BE2C (cell line): ENCODE data around the gene GRIA2.

Experiments used
- DNase-seq: peaks from one replicate; pipeline ENCODE4 v3.0.0-alpha.2; 2020
- H3K27me3 ChIP-seq: fragments of 250-450 bp; sonication (Bioruptor Pico); 2 replicates; pipeline ENCODE4 v1.5.1; 2020; ENCODE audit warnings: mild to moderate bottlenecking
- H3K36me3 ChIP-seq: fragments of 250-450 bp; sonication (Bioruptor Pico); 2 replicates; pipeline ENCODE4 v1.5.1; 2020; ENCODE audit warnings: mild to moderate bottlenecking
- H3K4me1 ChIP-seq: fragments of 250-450 bp; sonication (Bioruptor Pico); 2 replicates; pipeline ENCODE4 v1.5.1; 2020
- H3K4me3 ChIP-seq: 2 replicates; pipeline ENCODE4 v1.5.1; 2011; ENCODE audit warnings: low read depth, low read length
- H3K9me3 ChIP-seq: fragments of 250-450 bp; sonication (Bioruptor Pico); 2 replicates; pipeline ENCODE4 v1.5.1; 2020
- TF ChIP-seq, protein P1 (sequence below): IDR thresholded peaks from 2 replicates; pipeline ENCODE4 v1.5.1; 2012; ENCODE audit warnings: mild to moderate bottlenecking, low read depth, low read length

The GRIA2 gene

DNA sequence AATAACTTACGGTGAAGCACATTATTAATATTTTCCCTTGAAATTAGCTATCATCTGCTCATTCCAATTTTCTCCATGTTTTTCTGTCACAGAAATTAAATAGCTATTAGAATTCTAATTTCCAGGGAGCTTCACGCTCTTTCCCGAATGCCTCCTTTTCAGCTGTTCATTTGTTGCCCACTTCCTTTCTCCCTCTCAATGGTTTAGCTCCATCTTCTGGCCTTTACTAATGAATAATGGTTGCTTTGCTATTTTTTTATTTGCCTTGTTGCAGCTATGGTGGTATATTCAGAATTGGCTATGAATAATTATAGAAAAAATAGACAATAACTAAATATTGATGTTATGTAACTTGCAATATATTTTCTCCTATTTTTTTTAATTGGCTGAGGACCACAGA is 70.5 kb downstream of the GRIA2 start:
- DNase-seq: no peak
- TF ChIP-seq, protein P1, sequence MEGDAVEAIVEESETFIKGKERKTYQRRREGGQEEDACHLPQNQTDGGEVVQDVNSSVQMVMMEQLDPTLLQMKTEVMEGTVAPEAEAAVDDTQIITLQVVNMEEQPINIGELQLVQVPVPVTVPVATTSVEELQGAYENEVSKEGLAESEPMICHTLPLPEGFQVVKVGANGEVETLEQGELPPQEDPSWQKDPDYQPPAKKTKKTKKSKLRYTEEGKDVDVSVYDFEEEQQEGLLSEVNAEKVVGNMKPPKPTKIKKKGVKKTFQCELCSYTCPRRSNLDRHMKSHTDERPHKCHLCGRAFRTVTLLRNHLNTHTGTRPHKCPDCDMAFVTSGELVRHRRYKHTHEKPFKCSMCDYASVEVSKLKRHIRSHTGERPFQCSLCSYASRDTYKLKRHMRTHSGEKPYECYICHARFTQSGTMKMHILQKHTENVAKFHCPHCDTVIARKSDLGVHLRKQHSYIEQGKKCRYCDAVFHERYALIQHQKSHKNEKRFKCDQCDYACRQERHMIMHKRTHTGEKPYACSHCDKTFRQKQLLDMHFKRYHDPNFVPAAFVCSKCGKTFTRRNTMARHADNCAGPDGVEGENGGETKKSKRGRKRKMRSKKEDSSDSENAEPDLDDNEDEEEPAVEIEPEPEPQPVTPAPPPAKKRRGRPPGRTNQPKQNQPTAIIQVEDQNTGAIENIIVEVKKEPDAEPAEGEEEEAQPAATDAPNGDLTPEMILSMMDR: peak; percentile 28
- Histone ChIP-seq H3K36me3 (no peaks in the 10 kb centered on the region), H3K4me1 (no peaks in the 10 kb centered on the region), H3K9me3 (no peaks in the 10 kb centered on the region), H3K4me3 (no peak overlapping the region), H3K27me3 (no peaks in the 10 kb centered on the region)

DNA sequence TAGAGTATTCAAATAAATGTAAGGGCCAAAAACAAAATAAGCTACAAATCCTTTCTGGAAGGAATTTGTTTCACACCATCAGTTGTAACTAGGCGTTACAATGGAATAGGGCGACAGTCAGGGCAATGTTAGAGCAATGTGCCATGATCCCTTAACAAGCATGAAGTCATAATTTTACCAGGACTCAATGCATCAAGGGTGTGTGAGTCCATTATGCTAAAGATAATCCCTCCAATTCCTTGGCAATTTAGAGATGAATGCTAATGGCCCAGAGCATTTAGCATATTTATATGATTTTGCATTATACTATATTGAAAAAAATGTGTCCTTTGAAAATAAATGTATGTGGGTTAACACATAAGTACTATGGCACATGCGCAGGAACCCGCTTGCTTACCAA is 73.1 kb downstream of the GRIA2 start:
- no peak for DNase-seq
- Histone ChIP-seq H3K4me3 (no peak overlapping the region), H3K9me3 (no peaks in the 10 kb centered on the region), H3K27me3 (no peaks in the 10 kb centered on the region), H3K36me3 (no peaks in the 10 kb centered on the region), H3K4me1 (no peaks in the 10 kb centered on the region)
- TF ChIP-seq, protein P1: no peak

DNA sequence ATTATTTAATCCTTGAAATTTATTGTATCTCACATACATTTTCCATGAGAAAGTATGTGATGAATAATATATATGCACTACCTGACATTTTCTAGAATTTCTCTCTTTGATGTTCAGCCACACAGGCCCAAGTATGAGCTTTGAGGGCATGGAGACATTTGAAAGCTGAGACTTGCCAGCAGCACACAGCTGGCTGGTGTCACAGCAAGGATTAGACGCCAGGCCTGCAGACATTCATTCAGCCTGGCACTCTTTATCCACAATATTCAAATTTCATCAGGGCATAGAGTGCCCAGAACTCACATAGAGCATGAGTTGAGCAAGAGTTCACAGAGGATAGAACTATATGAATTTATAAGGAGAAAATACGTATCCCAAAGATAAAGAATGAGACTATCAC is 74.0 kb downstream of the GRIA2 start:
- TF ChIP-seq, protein P1: no peak
- H3K9me3 ChIP-seq: no peaks in the 10 kb centered on the region
- no peaks in the 10 kb centered on the region for H3K36me3 ChIP-seq
- no peaks in the 10 kb centered on the region for H3K4me1 ChIP-seq
- no peak for DNase-seq
- H3K4me3 ChIP-seq: no peak overlapping the region
- no peaks in the 10 kb centered on the region for H3K27me3 ChIP-seq

DNA sequence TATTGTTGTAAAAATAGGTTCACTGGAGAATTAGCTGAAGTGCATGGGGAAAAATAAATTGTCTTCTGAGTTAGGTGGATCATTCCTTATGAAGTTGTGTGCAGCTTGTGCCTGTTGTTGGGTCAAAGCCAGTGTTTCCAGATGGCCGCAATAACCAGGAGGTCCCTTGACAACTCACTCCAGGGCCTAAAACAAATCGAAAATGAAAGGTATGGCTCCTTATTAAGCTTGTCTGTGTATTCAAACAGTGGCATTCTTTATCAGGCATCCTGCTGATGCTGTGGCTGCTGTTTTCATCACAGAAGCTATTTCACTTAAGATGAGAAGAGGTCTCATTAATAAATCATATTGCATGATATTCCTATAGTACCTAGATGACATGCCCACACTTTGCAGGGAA is 80.2 kb downstream of the GRIA2 start:
- H3K4me3 ChIP-seq: no peak overlapping the region
- H3K36me3 ChIP-seq: no peaks in the 10 kb centered on the region
- no peak for DNase-seq
- H3K4me1 ChIP-seq: no peaks in the 10 kb centered on the region
- TF ChIP-seq, protein P1: no peak
- no peaks in the 10 kb centered on the region for H3K9me3 ChIP-seq
- H3K27me3 ChIP-seq: peaks cover 5% of the 10 kb centered on the region

DNA sequence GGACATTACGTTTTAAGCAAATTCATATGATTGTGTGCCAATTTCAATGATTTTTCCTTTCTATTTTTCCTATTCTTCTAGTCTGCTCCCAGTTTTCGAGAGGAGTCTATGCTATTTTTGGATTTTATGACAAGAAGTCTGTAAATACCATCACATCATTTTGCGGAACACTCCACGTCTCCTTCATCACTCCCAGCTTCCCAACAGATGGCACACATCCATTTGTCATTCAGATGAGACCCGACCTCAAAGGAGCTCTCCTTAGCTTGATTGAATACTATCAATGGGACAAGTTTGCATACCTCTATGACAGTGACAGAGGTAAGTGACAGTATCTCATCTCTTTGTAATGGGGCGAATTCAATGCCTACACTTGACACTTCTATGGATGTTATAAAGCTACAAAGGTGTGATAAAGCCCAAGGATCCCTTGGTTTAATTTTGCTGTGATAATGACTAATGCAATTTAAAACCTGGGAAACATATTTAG is 83.0 kb downstream of the GRIA2 start:
- peaks cover 5% of the 10 kb centered on the region for H3K27me3 ChIP-seq
- TF ChIP-seq, protein P1: no peak
- H3K9me3 ChIP-seq: no peaks in the 10 kb centered on the region
- no peak for DNase-seq
- H3K4me3 ChIP-seq: no peak overlapping the region
- H3K4me1 ChIP-seq: no peaks in the 10 kb centered on the region
- no peaks in the 10 kb centered on the region for H3K36me3 ChIP-seq

DNA sequence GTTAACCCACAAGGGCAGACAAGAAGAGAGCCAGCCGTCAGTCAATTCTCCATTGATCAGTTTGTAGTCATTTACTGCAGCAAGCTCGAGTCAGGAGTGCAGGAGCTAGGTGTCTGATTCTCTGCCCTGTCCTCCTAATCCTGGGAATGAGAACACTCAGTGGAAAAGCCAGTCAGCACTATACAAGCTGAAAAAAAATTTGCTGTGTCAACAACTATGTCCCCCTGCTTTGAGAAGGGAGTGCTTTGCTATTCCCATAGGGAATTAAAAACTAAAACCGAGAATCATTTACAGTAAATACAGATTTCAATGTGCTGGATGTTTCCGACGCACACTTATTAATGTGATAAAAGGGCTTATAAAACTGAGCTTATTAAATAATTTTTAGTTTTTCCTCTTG is 84.2 kb downstream of the GRIA2 start:
- Histone ChIP-seq H3K36me3 (no peaks in the 10 kb centered on the region), H3K4me1 (no peaks in the 10 kb centered on the region), H3K4me3 (no peak overlapping the region), H3K27me3 (peaks cover 5% of the 10 kb centered on the region), H3K9me3 (no peaks in the 10 kb centered on the region)
- TF ChIP-seq, protein P1: no peak
- no peak for DNase-seq
